K562 (cell line): Measurements from ENCODE around the gene TMEM167B. TPM values are rescaled to one million over a fixed set of nuclear protein-coding genes. Genes with fewer than 3 reads are reported as not detected.
A peak's percentile ranks its signal among the peaks of the same experiment; 100 is the strongest.

Source experiments
- ELF4 ChIP-seq: fragments of 450-650 bp; formaldehyde crosslinking; IDR thresholded peaks from 2 replicates; pipeline ENCODE4 v1.4.0; 2022; ENCODE audit warnings: missing genetic modification characterization
- FOXK2 ChIP-seq, 2 experiments: fragments of 450-650 bp; IDR thresholded peaks in 1 of 2; conservative IDR thresholded peaks in 1 of 2; 2 replicates each; pipeline ENCODE4 v1.6.1; 2016; ENCODE audit warnings: low read depth in 2 of 2, mild to moderate bottlenecking in 1 of 2
- LEF1 ChIP-seq: fragments of 450-650 bp; IDR thresholded peaks from 2 replicates; pipeline ENCODE4 v1.6.1; 2016; ENCODE audit warnings: mild to moderate bottlenecking
- MCM7 ChIP-seq, 2 experiments: fragments of 450-650 bp; IDR thresholded peaks; 2 replicates each; pipeline ENCODE4 v1.6.1; 2016 to 2018
- PHF8 ChIP-seq: fragments of 200-600 bp; sonication (generic); IDR thresholded peaks from 2 replicates; pipeline ENCODE4 v1.6.1; 2012; ENCODE audit warnings: mixed run types, mild to moderate bottlenecking, inconsistent platforms, low read length, moderate library complexity, borderline replicate concordance
- POLR2G ChIP-seq: fragments of 200-400 bp; formaldehyde crosslinking; IDR thresholded peaks from 2 replicates; pipeline ENCODE4 v1.6.1; 2017; ENCODE audit warnings: low read depth, mild to moderate bottlenecking, antibody characterized with exemption, low read length, moderate library complexity
- U2AF2 ChIP-seq: fragments of 200-400 bp; formaldehyde crosslinking; optimal IDR thresholded peaks from 2 replicates; pipeline ENCODE3; 2017; ENCODE audit warnings: low read depth, mild to moderate bottlenecking, low read length
- YY1 ChIP-seq, 3 experiments: IDR thresholded peaks; 2 replicates each; pipeline ENCODE4 v1.6.1; 2011; ENCODE audit warnings: low read length in 2 of 3, mild to moderate bottlenecking in 2 of 3, moderate library complexity in 2 of 3, borderline replicate concordance in 1 of 3, control low read depth in 1 of 3, low read depth in 1 of 3; ENCODE audit not compliant: insufficient read depth in 3 of 3, insufficient replicate concordance in 2 of 3, control insufficient read depth in 1 of 3, insufficient read length in 1 of 3; ENCODE audit errors: extremely low read depth in 1 of 3
- ZNF143 ChIP-seq: sonication (generic); formaldehyde crosslinking; IDR thresholded peaks from 2 replicates; pipeline ENCODE4 v1.9.0; 2022; ENCODE audit warnings: mild to moderate bottlenecking, missing genetic modification reagents
- ZNF766 ChIP-seq: fragments of 200-800 bp; sonication (Bioruptor generic); conservative IDR thresholded peaks from 2 replicates; pipeline ENCODE4 v1.6.1; 2016; ENCODE audit warnings: missing genetic modification characterization, missing compliant biosample characterization
- polyA plus RNA-seq, 8 experiments: library from polyadenylated mRNA; depleted of rRNA in 4 of 8; stranded (reverse) in 5 of 8; unstranded in 3 of 8; fragments of >200 nt; fragmentation: Nextera tagmentation in 2 of 8; fragmentation: Illumina TruSeq in 1 of 8; extraction: Ambion mirVana in 2 of 8; extraction: Trizol in 1 of 8; gene quantifications; 2 replicates each; pipeline versions ENCODE4 v1.2.1 to v1.2.3, GENCODE V29; 2011 to 2014; ENCODE audit warnings: inconsistent platforms in 1 of 8, missing spikeins in 1 of 8
- total RNA-seq, 7 experiments: library from RNA; depleted of rRNA in 6 of 7; stranded (reverse); fragments of >200 nt in 6 of 7; fragmentation: Illumina TruSeq in 2 of 7; extraction: Trizol in 2 of 7; gene quantifications; 2 replicates each; pipeline versions ENCODE4 v1.2.1 to v1.2.3, GENCODE V29; 2011 to 2021; ENCODE audit warnings: low replicate concordance in 1 of 7
- TF ChIP-seq, protein P1 (sequence below): fragments of 250-450 bp; sonication (Bioruptor Pico); IDR thresholded peaks from 2 replicates; pipeline ENCODE4 v1.8.0; 2021; ENCODE audit warnings: moderate library complexity, mild to moderate bottlenecking, inconsistent platforms
- TF ChIP-seq, protein P2 (sequence below): sonication (generic); formaldehyde crosslinking; IDR thresholded peaks from 2 replicates; pipeline ENCODE4 v1.8.0; 2022; ENCODE audit warnings: mild to moderate bottlenecking, missing genetic modification reagents
- TF ChIP-seq, protein P3 (sequence below): fragments of 250-450 bp; sonication (Bioruptor Pico); IDR thresholded peaks from 2 replicates; pipeline ENCODE4 v1.4.0; 2020; ENCODE audit warnings: mild to moderate bottlenecking
- TF ChIP-seq, protein P4 (sequence below), 3 experiments: IDR thresholded peaks in 2 of 3; conservative IDR thresholded peaks in 1 of 3; 2 replicates each; pipeline ENCODE4 v1.5.1; 2011 to 2012; ENCODE audit warnings: low read length in 3 of 3, mild to moderate bottlenecking in 3 of 3, control low read depth in 2 of 3, improper control_type of control experiment in 1 of 3, inconsistent platforms in 1 of 3, low read depth in 1 of 3, mixed read lengths in 1 of 3, moderate library complexity in 1 of 3; ENCODE audit not compliant: insufficient read depth in 2 of 3

TMEM167B gene
- total and polyA plus RNA-seq, 9 of the 15 experiments (the other 6 are each of a cell fraction or from before 2014, with no cell fraction given), result 17.2 to 36.4 (median 32.2) TPM

DNA sequence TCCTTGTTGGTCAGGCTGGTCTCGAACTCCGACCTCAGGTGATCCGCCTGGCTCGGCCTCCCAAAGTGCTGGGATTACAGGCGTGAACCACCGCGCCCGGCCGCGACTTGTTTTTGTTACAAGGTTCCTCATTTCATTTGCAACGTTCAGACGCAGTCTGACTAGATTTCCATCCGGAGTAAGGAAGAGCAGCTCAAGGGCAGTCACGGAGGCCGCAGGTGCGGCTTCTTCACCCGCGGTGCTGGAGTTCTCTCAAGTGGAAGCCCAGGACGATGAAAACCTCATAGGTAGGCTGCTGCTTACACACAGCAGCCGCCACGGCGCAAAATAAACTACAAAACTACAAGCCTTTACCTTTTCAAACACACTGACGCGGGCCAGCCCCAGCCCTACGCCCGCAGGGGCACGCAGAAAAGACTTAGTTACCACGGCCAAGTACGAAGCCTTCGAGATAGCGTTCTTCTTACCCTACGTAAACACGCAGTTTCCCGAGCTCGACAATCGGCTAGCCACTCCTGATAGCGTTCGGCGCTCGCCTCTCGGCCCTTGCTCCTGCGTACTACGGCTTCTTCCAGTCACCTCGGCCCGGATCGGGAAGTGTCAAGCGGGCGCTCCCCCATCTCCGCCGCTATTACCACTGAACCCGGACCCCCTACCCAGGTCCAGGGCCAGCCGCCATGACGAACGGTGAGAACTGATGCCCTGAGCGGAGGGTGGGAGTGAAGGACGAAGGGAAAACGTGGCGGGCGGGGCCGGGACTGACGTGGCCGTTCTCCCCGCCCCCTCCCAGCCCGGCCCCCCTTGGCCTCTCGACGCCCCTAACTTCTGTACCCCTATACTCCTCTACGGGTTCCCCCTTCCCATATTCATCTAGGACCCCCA lies at the start of gene TMEM167B (continued):
- TF ChIP-seq PHF8, result peak; percentile 78; the same call in 1 of the 2 replicates
- no peak for TF ChIP-seq MCM7 (IDR thresholded peaks at IDR 0.05)
- no peak for TF ChIP-seq U2AF2
- TF ChIP-seq, protein P1, sequence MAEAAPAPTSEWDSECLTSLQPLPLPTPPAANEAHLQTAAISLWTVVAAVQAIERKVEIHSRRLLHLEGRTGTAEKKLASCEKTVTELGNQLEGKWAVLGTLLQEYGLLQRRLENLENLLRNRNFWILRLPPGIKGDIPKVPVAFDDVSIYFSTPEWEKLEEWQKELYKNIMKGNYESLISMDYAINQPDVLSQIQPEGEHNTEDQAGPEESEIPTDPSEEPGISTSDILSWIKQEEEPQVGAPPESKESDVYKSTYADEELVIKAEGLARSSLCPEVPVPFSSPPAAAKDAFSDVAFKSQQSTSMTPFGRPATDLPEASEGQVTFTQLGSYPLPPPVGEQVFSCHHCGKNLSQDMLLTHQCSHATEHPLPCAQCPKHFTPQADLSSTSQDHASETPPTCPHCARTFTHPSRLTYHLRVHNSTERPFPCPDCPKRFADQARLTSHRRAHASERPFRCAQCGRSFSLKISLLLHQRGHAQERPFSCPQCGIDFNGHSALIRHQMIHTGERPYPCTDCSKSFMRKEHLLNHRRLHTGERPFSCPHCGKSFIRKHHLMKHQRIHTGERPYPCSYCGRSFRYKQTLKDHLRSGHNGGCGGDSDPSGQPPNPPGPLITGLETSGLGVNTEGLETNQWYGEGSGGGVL (CRISPR knock-in tag), result no peak
- peak; percentile 90 for TF ChIP-seq POLR2G
- TF ChIP-seq YY1 (IDR thresholded peaks at IDR 0.05; ENCODE audit: borderline replicate concordance in 1 of 3, control insufficient read depth in 1 of 3, extremely low read depth in 1 of 3, insufficient read depth in 3 of 3, insufficient read length in 1 of 3, insufficient replicate concordance in 2 of 3, low read depth in 1 of 3, low read length in 2 of 3), result peak; percentile 19 to 88 (median 79)
- TF ChIP-seq, protein P2, sequence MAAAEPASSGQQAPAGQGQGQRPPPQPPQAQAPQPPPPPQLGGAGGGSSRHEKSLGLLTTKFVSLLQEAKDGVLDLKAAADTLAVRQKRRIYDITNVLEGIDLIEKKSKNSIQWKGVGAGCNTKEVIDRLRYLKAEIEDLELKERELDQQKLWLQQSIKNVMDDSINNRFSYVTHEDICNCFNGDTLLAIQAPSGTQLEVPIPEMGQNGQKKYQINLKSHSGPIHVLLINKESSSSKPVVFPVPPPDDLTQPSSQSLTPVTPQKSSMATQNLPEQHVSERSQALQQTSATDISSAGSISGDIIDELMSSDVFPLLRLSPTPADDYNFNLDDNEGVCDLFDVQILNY (CRISPR knock-in tag), result peak; percentile 73
- TF ChIP-seq ELF4 (CRISPR knock-in tag), result no peak
- TF ChIP-seq FOXK2 (conservative IDR thresholded peaks at IDR 0.05 in 1 of 2, IDR thresholded peaks at IDR 0.05 in 1 of 2; ENCODE audit: low read depth in 2 of 2), result peak; percentile 99 to 100
- no peak for TF ChIP-seq LEF1
- peak; percentile 46; the same call in 1 of the 2 replicates for TF ChIP-seq ZNF143 (CRISPR knock-in tag)
- TF ChIP-seq, protein P3, sequence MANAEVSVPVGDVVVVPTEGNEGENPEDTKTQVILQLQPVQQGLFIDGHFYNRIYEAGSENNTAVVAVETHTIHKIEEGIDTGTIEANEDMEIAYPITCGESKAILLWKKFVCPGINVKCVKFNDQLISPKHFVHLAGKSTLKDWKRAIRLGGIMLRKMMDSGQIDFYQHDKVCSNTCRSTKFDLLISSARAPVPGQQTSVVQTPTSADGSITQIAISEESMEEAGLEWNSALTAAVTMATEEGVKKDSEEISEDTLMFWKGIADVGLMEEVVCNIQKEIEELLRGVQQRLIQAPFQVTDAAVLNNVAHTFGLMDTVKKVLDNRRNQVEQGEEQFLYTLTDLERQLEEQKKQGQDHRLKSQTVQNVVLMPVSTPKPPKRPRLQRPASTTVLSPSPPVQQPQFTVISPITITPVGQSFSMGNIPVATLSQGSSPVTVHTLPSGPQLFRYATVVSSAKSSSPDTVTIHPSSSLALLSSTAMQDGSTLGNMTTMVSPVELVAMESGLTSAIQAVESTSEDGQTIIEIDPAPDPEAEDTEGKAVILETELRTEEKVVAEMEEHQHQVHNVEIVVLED (CRISPR knock-in tag), result peak; percentile 98
- TF ChIP-seq, protein P4, sequence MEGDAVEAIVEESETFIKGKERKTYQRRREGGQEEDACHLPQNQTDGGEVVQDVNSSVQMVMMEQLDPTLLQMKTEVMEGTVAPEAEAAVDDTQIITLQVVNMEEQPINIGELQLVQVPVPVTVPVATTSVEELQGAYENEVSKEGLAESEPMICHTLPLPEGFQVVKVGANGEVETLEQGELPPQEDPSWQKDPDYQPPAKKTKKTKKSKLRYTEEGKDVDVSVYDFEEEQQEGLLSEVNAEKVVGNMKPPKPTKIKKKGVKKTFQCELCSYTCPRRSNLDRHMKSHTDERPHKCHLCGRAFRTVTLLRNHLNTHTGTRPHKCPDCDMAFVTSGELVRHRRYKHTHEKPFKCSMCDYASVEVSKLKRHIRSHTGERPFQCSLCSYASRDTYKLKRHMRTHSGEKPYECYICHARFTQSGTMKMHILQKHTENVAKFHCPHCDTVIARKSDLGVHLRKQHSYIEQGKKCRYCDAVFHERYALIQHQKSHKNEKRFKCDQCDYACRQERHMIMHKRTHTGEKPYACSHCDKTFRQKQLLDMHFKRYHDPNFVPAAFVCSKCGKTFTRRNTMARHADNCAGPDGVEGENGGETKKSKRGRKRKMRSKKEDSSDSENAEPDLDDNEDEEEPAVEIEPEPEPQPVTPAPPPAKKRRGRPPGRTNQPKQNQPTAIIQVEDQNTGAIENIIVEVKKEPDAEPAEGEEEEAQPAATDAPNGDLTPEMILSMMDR (IDR thresholded peaks at IDR 0.05 in 2 of 3, conservative IDR thresholded peaks at IDR 0.05 in 1 of 3; ENCODE audit: insufficient read depth in 2 of 3, low read depth in 1 of 3, low read length in 3 of 3), result no peak; a peak in 1 of 6 replicates
- peak; percentile 69; the same call in 1 of the 2 replicates for TF ChIP-seq ZNF766 (CRISPR knock-in tag)
